Dermis blood vessel endothelial cell (primary cell): ENCODE measurements around the gene KCNMB4. TPM values are rescaled to one million over a fixed set of nuclear protein-coding genes. Genes with fewer than 3 reads are reported as not detected.
A peak's percentile ranks its signal among the peaks of the same experiment; 100 is the strongest.

Experiments
- DNase-seq: peaks from one replicate; pipeline ENCODE4 v3.0.0; 2010
- total RNA-seq: library from RNA; depleted of rRNA; stranded (reverse); fragments of >200 nt; gene quantifications from 2 replicates; pipeline ENCODE4 v1.2.3, GENCODE V29; 2014

Gene KCNMB4, protein sequence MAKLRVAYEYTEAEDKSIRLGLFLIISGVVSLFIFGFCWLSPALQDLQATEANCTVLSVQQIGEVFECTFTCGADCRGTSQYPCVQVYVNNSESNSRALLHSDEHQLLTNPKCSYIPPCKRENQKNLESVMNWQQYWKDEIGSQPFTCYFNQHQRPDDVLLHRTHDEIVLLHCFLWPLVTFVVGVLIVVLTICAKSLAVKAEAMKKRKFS
- total RNA-seq = 0.34 and 0.42 TPM in 2 replicates

DNA sequence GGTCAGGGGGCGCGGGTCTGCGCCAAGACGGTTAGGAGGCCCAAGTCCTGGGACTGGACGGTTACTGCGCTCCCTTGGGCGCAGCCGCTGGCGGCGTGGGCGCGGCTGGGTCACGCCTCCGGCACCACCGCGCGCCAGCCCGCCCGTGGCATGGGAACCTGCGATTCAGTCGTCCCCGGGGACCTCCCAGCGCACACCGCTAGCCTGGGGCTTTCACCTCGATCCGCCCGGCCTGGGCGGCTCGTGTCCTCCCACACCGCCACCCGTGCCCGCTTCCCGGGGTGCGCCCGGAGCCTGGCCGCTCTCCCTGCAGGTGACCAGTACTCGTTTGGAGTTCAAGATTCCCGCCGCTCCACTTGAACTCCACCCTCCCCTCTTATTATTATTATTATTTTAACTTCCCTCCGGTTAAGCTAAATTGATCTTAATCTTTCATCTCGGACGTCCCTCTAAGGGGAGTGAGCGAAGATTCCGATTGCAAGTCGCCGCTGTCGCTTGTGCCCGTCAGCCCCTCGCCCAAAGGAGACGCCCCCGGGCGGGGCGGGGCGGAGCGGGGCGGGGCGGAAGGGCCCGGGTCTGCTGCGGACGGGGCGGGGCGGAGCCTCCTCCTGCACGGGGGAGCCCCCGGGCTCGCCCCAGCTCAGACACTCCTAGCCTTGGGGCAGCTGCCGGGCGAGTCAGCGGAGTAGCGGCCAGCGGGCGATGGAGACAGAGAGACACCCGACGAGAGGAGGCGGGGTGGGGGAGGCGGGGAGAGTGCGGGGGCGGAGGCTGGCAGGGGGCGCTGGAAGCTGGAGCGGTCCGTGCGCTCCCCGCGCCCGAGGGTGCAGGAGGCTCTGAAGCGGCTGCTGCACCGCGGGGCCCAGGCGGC is at the start of gene KCNMB4:
KCNMB4 (plus strand) TSS at position 643 of the 871 bp plus-strand sequence. CDS start 445 bp downstream, outside the sequence.
- DNase-seq = peak; percentile 24

DNA sequence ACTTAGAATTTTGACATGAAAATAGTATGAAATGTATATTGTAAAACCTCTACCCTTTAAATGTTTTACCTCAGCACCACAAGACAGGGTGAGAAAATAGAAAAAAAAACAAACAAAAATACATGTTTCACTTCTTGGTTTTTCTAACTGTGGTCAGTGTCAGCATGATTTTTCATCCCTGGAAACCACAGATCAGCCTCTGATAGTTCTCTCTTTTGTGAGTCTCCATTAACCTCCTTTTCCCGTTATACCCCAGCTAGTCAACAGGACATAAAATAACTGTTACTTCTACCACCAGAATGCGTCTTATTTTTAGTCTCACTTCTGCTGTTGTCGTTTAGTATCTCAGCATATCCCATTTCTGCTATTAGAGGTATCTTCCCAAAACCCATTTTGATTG is 48.3 kb upstream of the KCNMB4 start:
- DNase-seq = no peak

DNA sequence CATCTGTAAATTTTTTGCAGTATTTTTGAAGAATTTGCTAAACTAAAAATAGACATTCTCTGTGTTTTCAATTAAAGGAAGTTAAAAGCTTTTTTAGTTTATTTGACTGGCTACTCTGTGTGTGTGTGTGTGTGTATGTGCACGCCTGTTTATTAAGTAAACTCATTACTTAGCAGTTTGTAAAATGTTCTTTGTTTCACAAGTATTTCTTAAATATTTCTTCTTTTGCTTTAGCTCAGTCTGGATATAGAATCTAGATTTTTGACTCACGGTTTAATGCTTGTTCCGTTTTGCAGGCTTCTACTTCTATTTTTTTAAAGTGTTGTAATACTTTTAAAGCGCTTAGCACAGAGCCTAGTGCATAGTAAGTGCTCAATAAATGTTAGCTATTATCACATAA is 46.5 kb upstream of the KCNMB4 start:
- no peak for DNase-seq

DNA sequence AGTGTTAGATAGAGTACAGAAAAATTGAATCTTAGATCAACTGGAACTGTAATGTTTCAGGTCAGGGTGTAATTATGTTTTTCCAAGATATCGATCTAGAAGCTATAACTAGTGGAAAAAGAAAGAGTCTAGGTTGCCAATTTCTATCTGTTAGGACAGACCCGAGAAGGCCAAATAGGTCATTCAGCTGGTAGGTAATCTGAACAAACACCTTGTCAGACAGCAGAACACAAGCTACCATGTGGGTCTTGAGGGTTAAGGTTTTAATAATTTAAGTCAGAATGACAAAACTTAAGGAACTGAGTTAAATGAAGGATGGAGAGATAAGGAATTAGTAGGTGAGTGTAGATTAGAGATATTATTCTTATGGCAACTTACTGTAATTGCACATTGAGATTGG is 44.9 kb upstream of the KCNMB4 start:
- DNase-seq = no peak

DNA sequence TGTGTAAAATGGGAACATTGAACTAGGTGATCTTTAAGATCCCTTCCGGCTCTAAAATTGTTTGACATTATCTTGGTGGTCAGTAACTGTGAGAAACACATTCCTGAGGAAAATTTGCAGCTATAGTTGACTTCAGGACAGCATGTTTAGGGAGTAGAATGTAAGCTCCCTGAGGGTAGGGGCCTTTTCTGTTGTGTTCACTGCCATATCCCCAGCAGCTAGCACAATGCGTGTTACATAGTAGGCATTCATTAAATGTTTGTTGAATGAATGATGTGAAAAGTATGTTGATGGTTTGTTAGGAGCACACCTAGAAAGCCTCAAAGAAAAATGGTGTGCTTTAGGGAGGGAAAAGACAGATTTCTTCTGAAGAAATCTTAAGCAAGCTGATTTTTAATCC is 38.5 kb upstream of the KCNMB4 start:
- DNase-seq = no peak

DNA sequence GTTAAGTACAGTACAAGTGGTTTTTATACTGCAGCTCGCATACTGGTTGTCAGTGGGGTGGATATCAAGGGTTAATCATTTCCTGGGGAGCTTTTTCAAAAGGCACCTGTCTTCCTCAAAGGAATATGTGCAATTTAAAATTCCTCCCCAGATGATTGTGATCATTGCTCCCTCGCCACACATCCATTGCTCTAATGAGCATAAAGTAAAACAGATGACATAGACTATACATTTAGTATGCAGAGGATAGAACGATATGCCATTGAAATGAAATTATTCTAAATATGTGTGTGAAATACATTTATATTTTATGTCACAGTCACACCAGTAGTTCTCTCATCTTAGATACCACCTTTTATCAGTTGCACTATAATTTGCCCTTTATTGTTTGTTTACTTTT is 36.4 kb upstream of the KCNMB4 start:
- no peak for DNase-seq

DNA sequence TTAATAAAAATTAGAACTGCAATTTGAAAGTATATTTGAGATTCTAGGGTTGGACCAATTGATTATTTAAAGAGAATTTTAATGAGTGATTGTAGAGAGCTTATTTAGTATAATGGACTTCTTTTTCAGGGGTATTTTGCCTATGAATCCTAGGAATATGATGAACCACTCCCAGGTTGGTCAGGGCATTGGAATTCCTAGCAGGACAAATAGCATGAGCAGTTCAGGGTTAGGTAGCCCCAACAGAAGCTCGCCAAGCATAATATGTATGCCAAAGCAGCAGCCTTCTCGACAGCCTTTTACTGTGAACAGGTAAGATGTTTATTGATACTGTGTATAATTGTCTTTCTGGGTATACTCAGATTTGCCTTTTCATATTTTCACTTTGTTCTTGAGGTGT is 35.9 kb upstream of the KCNMB4 start:
- no peak for DNase-seq

DNA sequence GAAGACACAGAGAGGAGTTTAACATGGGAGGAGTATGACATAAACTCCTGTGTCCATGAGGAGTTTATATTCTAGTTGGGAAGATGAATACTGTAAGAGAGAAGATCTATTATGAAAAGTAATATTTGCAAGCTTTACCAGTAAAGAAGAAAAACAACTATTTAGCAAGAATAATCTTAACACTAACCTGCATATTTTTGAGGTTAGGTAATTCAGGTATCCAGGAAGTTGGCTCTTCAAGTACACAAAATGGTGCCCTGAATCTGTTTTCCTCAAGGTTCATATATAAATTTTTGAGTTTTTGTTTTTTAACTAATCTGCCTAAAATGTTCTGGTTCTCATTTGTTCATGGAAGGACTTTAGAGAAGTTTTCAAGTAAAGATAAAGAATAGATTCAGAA is 33.9 kb upstream of the KCNMB4 start:
- no peak for DNase-seq

DNA sequence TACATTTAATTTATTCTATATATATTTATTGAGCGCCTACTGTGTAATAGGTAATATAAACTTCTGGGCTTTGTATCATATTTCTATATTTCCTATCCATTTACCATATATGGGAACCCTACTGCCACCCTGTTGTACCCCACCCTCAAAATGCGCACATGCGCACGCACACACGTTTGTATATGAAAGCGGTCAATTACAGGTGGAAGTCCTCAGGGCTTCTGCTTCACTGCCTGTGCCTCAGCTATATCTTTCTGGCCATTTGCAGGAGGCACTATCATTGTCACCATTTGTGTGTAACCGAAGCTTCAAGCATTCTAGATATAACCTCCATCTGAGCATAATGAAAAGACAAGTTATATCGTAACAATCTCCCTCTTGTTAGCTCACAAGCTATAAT is 31.3 kb upstream of the KCNMB4 start:
- no peak for DNase-seq

DNA sequence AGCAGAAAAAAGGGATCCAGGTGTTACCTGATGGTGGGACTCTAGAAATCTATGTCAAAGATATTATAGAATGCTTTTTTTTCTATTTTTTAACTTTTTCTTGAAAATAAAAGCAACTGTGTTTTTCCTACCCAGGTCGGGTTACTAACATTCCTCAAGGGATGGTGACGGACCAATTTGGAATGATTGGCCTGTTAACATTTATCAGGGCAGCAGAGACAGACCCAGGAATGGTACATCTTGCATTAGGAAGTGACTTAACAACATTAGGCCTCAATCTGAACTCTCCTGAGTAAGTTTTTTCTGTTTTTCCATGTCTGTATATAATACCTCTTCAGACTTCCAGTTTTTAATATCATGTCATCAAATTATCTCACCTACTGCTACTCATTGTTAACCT is 27.6 kb upstream of the KCNMB4 start:
- no peak for DNase-seq

DNA sequence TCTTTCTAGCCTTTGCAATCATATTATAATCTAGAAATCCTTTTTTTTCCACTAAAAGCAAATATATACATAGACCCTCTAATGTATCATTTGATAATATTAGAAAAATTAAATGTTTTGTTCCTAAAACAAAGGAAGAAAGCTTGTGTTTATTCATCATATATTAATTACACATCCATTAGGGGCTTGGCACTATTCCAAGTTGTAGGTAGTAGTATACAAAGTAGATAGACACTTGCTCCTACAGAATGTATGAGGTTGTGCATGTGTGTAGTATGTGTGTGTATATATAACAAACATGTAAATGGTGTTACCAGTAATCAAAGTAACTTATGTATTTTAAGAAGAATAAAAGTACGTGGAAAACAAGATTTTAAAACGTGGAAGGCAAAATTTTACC is 15.0 kb upstream of the KCNMB4 start:
- DNase-seq = no peak

DNA sequence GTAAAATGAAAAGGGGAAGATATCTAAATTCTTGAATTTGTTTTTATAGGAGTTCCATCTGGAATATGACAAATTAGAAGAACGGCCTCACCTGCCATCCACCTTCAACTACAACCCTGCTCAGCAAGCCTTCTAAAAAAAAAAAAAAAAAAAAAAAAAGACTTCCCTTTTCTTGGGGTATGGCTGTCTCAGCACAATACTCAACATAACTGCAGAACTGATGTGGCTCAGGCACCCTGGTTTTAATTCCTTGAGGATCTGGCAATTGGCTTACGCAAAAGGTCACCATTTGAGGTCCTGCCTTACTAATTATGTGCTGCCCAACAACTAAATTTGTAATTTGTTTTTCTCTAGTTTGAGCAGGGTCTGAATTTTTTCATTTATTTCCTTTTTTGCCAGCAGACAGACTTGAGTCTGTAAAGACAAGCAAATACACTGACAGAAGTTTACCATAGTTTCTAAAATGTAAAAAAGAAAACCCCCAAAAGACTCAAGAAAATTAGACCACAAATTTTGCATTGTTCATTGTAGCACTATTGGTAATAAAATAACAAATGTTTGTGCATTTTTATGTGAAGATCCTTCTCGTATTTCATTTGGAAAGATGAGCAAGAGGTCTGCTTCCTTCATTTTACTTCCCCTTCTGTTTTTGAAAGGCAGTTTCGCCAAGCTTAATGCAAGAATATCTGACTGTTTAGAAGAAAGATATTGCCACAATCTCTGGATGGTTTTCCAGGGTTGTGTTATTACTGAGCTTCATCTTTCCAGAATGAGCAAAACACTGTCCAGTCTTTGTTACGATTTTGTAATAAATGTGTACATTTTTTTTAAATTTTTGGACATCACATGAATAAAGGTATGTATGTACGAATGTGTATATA is 12.1 kb upstream of the KCNMB4 start:
- no peak for DNase-seq

DNA sequence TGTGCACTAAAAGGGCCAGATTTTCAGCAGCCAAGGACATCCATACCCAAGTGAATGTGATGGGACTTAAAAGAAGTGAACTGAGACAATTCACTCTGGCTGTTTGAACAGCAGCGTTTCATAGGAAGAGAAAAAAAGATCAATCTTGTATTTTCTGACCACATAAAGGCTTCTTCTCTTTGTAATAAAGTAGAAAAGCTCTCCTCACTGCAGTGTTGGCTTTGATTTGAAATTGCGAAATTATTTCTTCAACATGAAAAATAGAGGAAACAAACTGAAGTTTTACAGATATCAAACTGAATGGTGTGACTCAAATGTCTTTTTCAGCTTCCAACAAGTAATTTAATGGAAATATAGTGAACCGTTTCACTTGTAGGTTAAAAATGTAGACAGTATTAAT is 11.3 kb upstream of the KCNMB4 start:
- DNase-seq = no peak

DNA sequence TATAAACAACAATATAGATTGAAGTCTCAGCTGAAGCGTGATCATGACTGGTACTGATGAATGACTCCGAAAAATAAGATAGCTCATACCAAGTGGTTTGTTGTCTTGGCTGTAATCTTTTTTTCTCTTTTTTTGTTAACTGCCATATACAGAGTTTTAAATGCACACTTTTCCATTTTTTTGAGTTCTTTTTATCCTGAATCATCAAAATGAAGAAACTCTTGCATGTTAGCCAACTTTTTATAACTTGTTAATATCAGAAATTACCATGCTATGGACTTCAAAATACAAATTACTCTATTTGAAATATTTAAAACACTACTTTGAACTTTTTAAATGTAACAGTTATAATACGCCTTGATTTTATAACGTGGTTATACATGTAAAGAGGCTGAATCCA is 10.1 kb upstream of the KCNMB4 start:
- no peak for DNase-seq

DNA sequence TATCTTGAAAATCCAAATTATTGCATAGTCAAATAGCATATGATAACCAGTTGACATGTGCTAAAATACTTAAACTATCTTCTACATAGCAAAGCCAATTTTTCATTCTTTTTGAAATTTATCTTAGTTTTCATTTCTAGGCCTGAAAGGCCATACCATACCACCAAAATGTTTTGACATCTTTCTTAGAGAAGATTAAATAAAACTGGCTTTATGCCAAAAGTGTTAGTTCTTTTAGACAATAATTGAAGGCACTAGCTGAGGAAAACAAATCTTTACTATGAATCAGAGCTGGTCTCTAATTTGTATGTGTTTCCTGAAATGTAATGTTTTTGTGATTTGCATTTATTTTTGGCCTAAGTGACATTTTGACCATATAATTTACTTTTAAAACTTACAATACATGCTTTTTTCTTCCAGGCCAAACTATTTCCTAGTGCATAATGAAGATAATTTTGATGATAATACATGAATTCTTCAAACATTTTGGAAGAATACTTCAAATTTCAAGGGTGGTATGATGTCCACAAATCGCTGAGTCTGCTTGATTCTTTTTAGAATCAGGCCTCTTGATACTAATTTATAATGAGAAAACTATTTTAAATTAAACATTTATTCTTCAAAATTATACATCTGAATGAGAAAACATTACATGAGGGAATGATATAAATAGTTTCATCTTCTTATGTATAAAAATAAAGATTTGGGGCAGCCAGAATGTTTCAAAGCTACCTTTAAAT is 6.5 kb upstream of the KCNMB4 start:
- DNase-seq = peak; percentile 7

DNA sequence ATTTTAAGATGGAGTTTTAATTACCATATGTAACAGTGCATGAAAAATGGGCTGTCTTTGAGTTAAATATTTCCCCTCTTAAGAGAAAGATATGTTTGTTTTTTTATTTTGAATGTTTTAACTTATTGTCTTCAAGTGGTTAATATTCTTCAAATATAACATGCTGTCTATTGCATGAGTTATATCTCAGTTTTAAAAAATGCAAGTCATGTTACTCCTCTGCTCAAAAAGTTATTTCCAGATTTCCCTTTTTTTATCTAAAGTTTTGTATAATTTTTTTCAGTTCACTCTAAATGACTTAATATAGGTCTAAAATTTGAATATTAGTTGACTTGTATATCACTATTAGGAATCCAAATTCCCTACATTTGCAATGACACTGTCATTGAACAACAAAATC is 5.9 kb upstream of the KCNMB4 start:
- DNase-seq = no peak

DNA sequence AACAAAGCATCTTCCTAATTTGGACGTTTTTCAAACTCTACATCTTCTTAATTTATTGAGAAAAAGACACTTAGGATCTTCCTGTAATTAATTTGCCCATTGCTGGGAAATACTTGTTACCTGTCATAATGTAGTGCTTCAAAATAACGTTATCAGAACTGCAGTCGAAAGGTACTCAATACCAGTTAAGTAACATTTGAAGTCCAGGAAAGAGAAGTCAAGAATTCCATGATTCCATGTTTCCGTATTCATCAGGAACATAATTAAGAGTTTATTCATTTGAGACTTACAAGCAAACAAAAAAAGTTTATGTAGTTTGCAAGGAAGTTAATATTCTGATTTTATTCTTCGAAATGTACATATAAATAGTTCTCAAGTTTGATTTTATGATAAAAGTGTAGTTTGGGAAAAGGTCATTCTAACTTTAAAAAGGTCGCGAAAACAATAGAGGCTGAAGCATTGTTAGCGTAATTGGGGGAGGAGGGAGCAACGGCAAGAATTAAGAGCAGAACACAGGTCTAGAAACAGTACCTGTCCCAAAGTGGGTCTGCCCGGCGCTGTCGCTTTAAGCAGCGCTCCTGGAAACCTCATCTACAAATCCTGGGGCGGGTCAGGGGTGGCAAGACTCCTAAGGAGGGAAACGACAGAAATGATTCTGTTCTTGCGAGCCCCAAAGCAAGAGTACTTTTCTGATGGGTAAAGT is 1.2 kb upstream of the KCNMB4 start:
- no peak for DNase-seq

DNA sequence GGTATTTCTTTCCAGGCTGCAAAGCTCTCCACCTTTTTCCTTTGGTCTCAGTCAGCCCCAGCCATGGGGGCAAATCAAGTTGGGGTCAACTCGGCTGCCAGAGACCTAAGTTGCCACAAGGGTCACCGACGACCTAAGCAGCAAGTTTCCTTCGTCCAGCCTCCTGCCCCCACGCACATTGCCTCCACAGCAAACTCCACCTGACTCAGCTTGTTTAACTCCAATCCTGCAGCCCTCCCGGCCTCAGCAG is 767 bp upstream of the KCNMB4 start:
- DNase-seq = no peak

DNA sequence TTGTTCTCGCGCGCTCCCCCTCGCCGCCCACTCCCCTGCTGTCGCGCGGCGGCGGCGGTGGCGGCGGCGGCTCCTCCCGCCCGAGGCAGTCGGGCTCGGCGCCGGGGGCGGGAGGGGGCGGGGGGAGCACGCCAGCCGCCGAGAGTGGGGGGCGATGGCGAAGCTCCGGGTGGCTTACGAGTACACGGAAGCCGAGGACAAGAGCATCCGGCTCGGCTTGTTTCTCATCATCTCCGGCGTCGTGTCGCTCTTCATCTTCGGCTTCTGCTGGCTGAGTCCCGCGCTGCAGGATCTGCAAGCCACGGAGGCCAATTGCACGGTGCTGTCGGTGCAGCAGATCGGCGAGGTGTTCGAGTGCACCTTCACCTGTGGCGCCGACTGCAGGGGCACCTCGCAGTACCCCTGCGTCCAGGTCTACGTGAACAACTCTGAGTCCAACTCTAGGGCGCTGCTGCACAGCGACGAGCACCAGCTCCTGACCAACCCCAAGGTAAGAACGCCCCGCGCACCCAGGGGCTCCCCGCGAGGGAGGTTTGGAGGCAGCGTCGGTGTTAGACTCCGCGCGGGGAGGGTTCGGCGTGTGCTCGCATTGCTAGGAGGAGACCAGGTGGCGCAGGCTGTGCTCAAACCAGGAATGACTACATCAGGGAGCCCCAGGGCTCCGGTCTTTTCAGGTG is 629 bp downstream of the KCNMB4 start:
- peak; percentile 45 for DNase-seq

DNA sequence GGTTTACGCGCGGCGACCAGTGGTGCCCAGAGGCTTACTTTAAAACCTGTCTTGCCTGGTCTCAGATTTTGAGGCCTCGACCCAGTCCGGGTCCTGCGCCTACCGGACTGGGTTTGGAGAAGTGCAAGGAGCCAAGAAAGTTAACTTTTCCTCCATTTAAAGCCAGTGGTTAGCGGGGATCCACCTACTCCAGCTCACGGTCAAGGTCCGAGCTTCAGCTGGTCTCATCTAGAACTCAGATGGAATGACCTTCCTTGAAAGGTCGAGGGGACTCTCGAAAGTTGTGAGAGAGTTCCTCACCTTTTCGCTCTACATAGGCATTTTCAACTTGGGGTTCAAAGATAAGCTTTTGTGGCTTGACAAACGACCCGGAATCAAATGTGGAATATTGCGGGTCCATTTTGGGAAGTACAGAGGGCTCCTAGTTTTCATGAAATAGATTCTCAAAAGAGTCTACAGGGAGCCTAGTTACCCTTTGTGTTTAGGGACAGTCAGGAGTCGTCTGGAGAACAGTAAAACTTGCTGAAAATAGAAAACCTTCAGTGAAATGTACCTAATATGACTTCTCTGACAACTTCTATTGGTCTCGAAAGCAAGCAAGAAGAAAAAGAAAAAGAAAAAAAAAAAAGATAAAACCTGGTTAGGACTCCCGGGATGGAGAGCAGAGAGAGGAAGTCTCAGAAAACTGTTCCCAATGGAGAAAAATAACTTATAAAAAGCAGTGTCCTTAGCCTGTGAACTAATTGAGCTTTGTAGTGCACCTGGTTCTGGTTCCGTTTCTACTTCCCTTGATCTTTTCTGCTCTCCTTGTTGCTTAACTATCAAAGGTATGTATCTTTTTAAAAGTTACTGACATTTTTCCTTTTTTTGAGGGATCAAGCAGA is 1.4 kb downstream of the KCNMB4 start:
- DNase-seq = no peak

DNA sequence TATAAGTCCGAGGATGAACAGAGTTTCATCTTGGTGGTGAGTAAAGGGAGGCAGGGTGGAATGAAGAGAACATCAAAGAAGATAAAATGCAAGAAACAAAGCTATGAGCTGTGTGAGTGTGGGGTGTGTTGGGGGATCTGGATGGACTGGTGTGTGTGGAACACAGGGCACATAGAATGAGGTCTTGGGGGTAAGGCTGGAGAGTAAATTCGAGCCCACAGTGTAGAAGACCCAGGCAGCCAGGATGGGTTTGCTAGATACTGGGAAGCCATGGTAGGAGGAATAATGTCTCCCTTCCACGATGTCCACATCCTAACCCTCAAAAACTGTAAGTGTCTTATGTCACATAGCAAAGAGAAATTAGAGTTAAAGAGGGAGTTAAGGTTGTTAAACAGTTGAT is 6.8 kb downstream of the KCNMB4 start:
- no peak for DNase-seq
